Measurements from ENCODE around the gene MCEMP1.
A peak's percentile ranks its signal among the peaks of the same experiment; 100 is the strongest.

The MCEMP1 gene

DNA sequence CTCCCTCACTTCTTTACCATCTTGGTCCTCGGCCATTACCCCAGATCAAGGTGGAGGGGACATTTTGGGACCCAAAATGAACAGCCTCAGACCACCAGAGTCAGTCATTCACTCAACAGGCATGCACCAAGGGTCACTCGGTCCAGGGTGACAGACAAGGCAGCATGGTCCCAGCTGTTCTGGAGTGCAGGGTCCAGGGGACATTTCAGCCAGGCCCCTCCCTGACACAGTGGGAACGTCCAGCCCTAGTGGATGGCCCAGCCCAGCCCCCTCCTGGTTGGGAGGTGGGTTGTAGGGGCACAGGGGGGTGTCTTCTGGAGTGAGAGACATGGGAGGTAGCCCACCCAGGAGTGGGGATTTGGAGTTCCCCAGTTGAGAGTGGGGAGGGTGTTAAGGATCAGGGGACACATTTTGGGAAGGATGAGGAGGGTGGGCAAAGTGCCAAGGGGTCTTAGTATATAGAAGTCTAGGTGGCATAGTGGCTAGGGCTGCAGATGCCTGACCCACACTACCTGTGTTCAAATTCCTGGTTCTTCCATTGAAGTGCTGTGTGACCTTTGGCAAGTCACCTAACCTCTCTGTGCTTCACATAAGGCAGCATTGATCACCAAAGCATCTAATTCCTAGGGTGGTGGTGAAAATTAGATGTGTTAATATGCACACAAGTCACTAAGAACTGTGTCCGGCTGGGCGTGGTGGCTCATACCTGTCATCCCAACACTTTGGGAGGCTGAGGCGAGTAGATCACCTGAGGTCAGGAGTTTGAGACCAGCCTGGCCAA lies 27.6 kb downstream of the MCEMP1 start:
- Histone ChIP-seq H3F3A (ENCODE audit: control insufficient read depth, insufficient read depth) (peaks cover 7% of the 10 kb centered on the region; the same call in 1 of the 2 replicates), H3K4me1 (ENCODE audit: control insufficient read depth, low read length) (peaks cover 36% of the 10 kb centered on the region), H3K36me3 (ENCODE audit: control insufficient read depth, low read length) (no peaks in the 10 kb centered on the region), H3K9me2 (replicated peaks; ENCODE audit: control insufficient read depth, low read length) (no peaks in the 10 kb centered on the region), H3K4me2 (ENCODE audit: low read length) (no peak overlapping the region), H3K79me2 (ENCODE audit: control insufficient read depth, low read length) (no peaks in the 10 kb centered on the region), H4K20me1 (ENCODE audit: control insufficient read depth, insufficient read depth, low read depth, low read length) (peaks cover 4% of the 10 kb centered on the region; the same call in 1 of the 2 replicates), H3K4me3 (ENCODE audit: low read length) (no peak overlapping the region), H3K27me3 (ENCODE audit: control insufficient read depth, low read length) (peaks cover 72% of the 10 kb centered on the region), H3K27ac (ENCODE audit: low read depth, low read length) (no peak overlapping the region), H3K9me3 (ENCODE audit: control insufficient read depth, insufficient read depth, low read length) (no peaks in the 10 kb centered on the region)
- no peak for TF ChIP-seq EZH2phosphoT487 (IDR thresholded peaks at IDR 0.05; ENCODE audit: borderline replicate concordance, low read length)
- TF ChIP-seq, protein P1, sequence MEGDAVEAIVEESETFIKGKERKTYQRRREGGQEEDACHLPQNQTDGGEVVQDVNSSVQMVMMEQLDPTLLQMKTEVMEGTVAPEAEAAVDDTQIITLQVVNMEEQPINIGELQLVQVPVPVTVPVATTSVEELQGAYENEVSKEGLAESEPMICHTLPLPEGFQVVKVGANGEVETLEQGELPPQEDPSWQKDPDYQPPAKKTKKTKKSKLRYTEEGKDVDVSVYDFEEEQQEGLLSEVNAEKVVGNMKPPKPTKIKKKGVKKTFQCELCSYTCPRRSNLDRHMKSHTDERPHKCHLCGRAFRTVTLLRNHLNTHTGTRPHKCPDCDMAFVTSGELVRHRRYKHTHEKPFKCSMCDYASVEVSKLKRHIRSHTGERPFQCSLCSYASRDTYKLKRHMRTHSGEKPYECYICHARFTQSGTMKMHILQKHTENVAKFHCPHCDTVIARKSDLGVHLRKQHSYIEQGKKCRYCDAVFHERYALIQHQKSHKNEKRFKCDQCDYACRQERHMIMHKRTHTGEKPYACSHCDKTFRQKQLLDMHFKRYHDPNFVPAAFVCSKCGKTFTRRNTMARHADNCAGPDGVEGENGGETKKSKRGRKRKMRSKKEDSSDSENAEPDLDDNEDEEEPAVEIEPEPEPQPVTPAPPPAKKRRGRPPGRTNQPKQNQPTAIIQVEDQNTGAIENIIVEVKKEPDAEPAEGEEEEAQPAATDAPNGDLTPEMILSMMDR (IDR thresholded peaks at IDR 0.05; ENCODE audit: low read depth, low read length, poor library complexity, severe bottlenecking) = no peak

DNA sequence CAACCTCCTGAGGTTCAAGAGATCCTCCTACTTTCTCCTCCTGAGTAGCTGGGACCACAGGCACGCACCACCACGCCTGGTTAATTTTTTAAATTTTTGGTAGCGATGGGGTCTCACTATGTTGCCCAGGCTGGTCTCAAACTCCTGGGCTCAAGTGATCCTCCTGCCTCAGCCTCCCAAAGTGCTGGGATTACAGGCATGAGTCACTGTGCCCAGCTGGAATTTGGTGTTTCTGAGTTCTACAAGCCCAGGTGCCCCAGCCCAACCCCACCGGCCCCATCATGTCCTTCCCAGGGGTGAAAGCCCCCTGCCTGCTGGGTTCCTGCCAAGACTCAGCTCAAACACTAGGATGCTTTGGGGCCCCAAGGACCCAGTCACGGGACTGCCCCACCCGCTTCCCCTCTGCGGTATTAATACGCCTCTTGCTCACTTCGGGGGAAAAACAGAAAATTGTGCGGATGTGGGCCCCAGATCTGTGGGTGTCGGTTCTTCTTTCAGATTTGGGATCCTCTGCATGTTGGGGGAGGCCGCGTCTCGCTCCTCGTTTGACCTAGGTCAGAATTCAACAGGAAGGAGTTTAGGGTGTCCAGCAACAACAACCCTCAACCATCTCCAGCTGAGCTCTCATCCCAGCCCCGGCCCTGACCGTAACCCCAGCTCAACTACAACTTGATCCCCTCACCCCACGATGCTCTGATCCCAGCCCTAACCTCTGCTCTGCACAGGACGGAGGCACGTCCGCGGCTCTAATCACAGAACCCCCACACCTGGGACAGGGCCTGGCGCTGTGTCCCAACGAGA lies 28.7 kb downstream of the MCEMP1 start:
- no peaks in the 10 kb centered on the region for H3K9me3 ChIP-seq (ENCODE audit: control insufficient read depth, insufficient read depth, low read length)
- H3F3A ChIP-seq (ENCODE audit: control insufficient read depth, insufficient read depth) = peaks cover 4% of the 10 kb centered on the region; the same call in 1 of the 2 replicates
- H3K79me2 ChIP-seq (ENCODE audit: control insufficient read depth, low read length) = no peaks in the 10 kb centered on the region
- H3K36me3 ChIP-seq (ENCODE audit: control insufficient read depth, low read length) = no peaks in the 10 kb centered on the region
- peaks cover 4% of the 10 kb centered on the region; the same call in 1 of the 2 replicates for H4K20me1 ChIP-seq (ENCODE audit: control insufficient read depth, insufficient read depth, low read depth, low read length)
- H3K4me1 ChIP-seq (ENCODE audit: control insufficient read depth, low read length) = peaks cover 29% of the 10 kb centered on the region
- TF ChIP-seq, protein P1 (IDR thresholded peaks at IDR 0.05; ENCODE audit: low read depth, low read length, poor library complexity, severe bottlenecking) = no peak
- peaks cover 74% of the 10 kb centered on the region for H3K27me3 ChIP-seq (ENCODE audit: control insufficient read depth, low read length)
- H3K27ac ChIP-seq (ENCODE audit: low read depth, low read length) = no peak overlapping the region
- H3K4me2 ChIP-seq (ENCODE audit: low read length) = peak overlapping the region; percentile 46
- no peaks in the 10 kb centered on the region for H3K9me2 ChIP-seq (replicated peaks; ENCODE audit: control insufficient read depth, low read length)
- peak overlapping the region; percentile 32 for H3K4me3 ChIP-seq (ENCODE audit: low read length)

DNA sequence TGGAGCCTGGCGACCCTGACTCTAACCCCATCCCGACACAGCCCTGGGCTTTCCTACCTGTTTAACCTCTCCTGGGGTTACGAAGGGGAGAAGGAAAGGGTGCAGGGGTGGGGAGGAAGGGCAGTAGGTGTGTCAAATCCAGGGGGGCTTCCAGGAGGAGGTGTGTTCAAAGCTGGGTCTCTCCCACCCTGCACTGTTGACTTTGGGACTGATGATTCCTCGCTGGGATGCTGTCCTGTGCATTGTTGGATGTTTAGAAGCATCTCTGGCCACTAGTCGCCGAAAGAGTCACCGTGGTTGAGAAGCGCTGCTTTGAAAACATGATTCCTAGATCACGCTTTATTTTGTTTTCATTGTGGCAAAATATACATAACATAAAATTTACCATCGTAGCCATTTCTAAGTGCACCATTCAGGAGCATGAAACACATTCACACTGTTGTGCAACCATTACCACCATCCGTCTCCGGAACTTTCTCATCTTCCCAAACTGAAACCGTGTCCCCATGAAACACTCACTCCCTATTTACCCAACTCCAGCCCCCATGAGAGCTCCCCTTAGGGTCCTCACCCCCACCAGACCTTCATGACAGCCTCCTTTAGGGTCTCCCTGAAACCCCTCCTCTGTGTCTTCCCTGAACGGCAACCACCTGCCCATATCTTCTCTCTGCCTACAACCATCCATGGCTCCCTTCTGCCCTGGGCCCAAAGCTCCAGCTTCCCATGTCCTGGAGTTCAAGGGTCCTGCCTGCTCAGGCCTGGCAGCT lies 29.5 kb downstream of the MCEMP1 start:
- Histone ChIP-seq H3K4me1 (ENCODE audit: control insufficient read depth, low read length) (peaks cover 26% of the 10 kb centered on the region), H3F3A (ENCODE audit: control insufficient read depth, insufficient read depth) (peaks cover 4% of the 10 kb centered on the region; the same call in 1 of the 2 replicates), H4K20me1 (ENCODE audit: control insufficient read depth, insufficient read depth, low read depth, low read length) (0 out of 2 replicates have a peak, but pooled peaks cover under 1% of the 10 kb centered on the region), H3K27me3 (ENCODE audit: control insufficient read depth, low read length) (peaks cover 69% of the 10 kb centered on the region), H3K4me3 (ENCODE audit: low read length) (peak overlapping the region; percentile 32; the same call in 1 of the 2 replicates), H3K4me2 (ENCODE audit: low read length) (peak overlapping the region; percentile 46), H3K27ac (ENCODE audit: low read depth, low read length) (no peak overlapping the region), H3K79me2 (ENCODE audit: control insufficient read depth, low read length) (no peaks in the 10 kb centered on the region), H3K9me2 (replicated peaks; ENCODE audit: control insufficient read depth, low read length) (no peaks in the 10 kb centered on the region), H3K9me3 (ENCODE audit: control insufficient read depth, insufficient read depth, low read length) (no peaks in the 10 kb centered on the region), H3K36me3 (ENCODE audit: control insufficient read depth, low read length) (no peaks in the 10 kb centered on the region)
- no peak for TF ChIP-seq EZH2phosphoT487 (IDR thresholded peaks at IDR 0.05; ENCODE audit: borderline replicate concordance, low read length)
- TF ChIP-seq, protein P1 (IDR thresholded peaks at IDR 0.05; ENCODE audit: low read depth, low read length, poor library complexity, severe bottlenecking) = no peak

Measured in DOHH2 (cell line).